Body of pancreas (tissue), 4 donors: Measurements from ENCODE around the gene ZBED6. TPM values are rescaled to one million over a fixed set of nuclear protein-coding genes. Genes with fewer than 3 reads are reported as not detected.

Experiments
- ATAC-seq: fragments of 150-250 bp; one replicate; pipeline ENCODE4 v1.9.1; 2016
- DNase-seq, 4 donors: peaks; one replicate each; pipeline ENCODE4 v3.0.0-alpha.2; 2019
- H3K27ac ChIP-seq, 4 donors: fragments of 200-600 bp; sonication (generic); 1 replicate in 3 of 4; 2 replicates in 1 of 4; pipeline versions ENCODE4 v1.5.1 to v1.6.1; 2016 to 2019; ENCODE audit warnings: mild to moderate bottlenecking in 1 of 4, mixed read lengths in 1 of 4, moderate library complexity in 1 of 4
- H3K27me3 ChIP-seq, 2 donors: fragments of 200-600 bp; sonication (generic); one replicate each; pipeline ENCODE4 v1.6.0; 2016; ENCODE audit warnings: mild to moderate bottlenecking in 1 of 2
- H3K36me3 ChIP-seq, 2 donors: fragments of 200-600 bp; sonication (generic); replicated peaks in 1 of 2; 2 replicates each; pipeline ENCODE4 v1.5.1; 2016; ENCODE audit warnings: low read depth in 2 of 2; ENCODE audit not compliant: insufficient read depth in 1 of 2
- H3K4me1 ChIP-seq: fragments of 200-600 bp; sonication (generic); one replicate; pipeline ENCODE4 v1.6.0; 2016
- H3K4me3 ChIP-seq, 2 donors: fragments of 200-600 bp; sonication (generic); 1 replicate in 1 of 2; 2 replicates in 1 of 2; pipeline ENCODE4 v1.5.1; 2016 to 2019
- H3K9me3 ChIP-seq, 3 donors: fragments of 200-600 bp; sonication (generic); 1 replicate in 2 of 3; 2 replicates in 1 of 3; pipeline ENCODE4 v1.5.1; 2016
- CTCF ChIP-seq, 7 experiments: fragments of 450-650 bp in 4 of 7; fragments of 200-600 bp in 3 of 7; sonication (generic) in 3 of 7; IDR thresholded peaks; one replicate each; pipeline ENCODE4 v1.5.1; 2016 to 2019; ENCODE audit warnings: antibody characterized with exemption in 7 of 7
- POLR2A ChIP-seq, 3 donors: fragments of 450-650 bp; IDR thresholded peaks; one replicate each; pipeline ENCODE4 v1.6.1; 2016; ENCODE audit warnings: antibody characterized with exemption in 3 of 3, mild to moderate bottlenecking in 2 of 3
- WGBS, 2 donors: methylation state at CpG; one replicate each; pipeline ENCODE4 v1.1.5; 2017; 5-methylcytosine and 5-hydroxymethylcytosine counted together
- intact Hi-C: fragments of 100-400 bp; cut with DNase I; formaldehyde crosslinking; loops from one replicate; pipeline ENCODE4 v1.15.1; 2023
- total RNA-seq, 2 donors: library from RNA; depleted of rRNA; stranded (reverse); fragments of >200 nt; gene quantifications; one replicate each; pipeline ENCODE4 v1.1.0, GENCODE V29; 2016

Gene ZBED6
- total RNA-seq, 2 donors from 2014 or later, result 7.8 to 20.8 TPM

DNA sequence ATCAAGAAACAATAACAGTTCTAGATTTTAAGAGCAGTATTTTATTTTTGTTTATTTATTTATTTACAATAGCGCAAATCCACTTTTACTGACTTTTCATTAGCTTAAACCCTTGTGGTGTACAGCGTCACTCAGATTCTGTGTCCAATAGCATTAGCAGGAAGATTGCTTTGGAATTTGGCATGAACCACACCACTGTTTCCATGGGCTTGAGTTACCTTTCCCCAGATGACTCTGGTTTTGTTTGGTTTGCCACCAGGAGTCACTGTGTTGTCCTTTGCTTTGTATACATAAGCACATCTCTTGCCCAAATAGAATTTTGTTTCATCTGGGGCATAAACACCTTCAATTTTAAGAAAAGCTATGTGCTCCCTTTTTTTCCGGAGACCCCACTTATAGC is 40.1 kb downstream of the ZBED6 start:
- no peak for DNase-seq
- H3K27ac ChIP-seq, result no peak overlapping the region
- H3K27me3 ChIP-seq, result no peaks in the 10 kb centered on the region
- ATAC-seq, result no peak
- no peak overlapping the region for H3K4me3 ChIP-seq
- H3K9me3 ChIP-seq, result no peaks in the 10 kb centered on the region
- 95 to 97% methylated on average over 3 of the region's 3 CpGs for WGBS, 2 donors
- H3K36me3 ChIP-seq, result peaks cover 8 to 39% of the 10 kb centered on the region in 2 donors
- intact Hi-C loops, result no loop called here
- H3K4me1 ChIP-seq, result no peaks in the 10 kb centered on the region
- no peak for TF ChIP-seq CTCF (IDR thresholded peaks at IDR 0.05)
- TF ChIP-seq POLR2A (IDR thresholded peaks at IDR 0.05), result no peak

- 47 to 51% methylated on average over 5 of the region's 5 CpGs for WGBS, 2 donors
- no peak for DNase-seq
Measured at GRCh38 chr1:203839081-203839480, 43.7 kb downstream of the ZBED6 start.

GRCh38 chr1:203840208-203840808 is 44.9 kb downstream of the ZBED6 start:
- ATAC-seq, result no peak
- H3K27ac ChIP-seq, result no peak overlapping the region
- H3K36me3 ChIP-seq, result peaks cover 8 to 27% of the 10 kb centered on the region in 2 donors
- no peaks in the 10 kb centered on the region for H3K9me3 ChIP-seq
- H3K27me3 ChIP-seq, result no peaks in the 10 kb centered on the region
- intact Hi-C loops, result no loop called here
- no peak for DNase-seq
- TF ChIP-seq POLR2A (IDR thresholded peaks at IDR 0.05), result no peak
- TF ChIP-seq CTCF (IDR thresholded peaks at IDR 0.05), result no peak
- H3K4me1 ChIP-seq, result no peaks in the 10 kb centered on the region
- 94 to 96% methylated on average over 4 of the region's 4 CpGs for WGBS, 2 donors
- no peak overlapping the region for H3K4me3 ChIP-seq

More at GRCh38 chr1:203839081-203839480, 43.7 kb downstream of the ZBED6 start:
- Histone ChIP-seq H3K4me3 (no peak overlapping the region), H3K27ac (peak overlapping the region in 1 of 4 donors; percentile 18), H3K4me1 (no peaks in the 10 kb centered on the region), H3K36me3 (peaks cover 8 to 33% of the 10 kb centered on the region in 2 donors), H3K27me3 (no peaks in the 10 kb centered on the region), H3K9me3 (no peaks in the 10 kb centered on the region)
- no peak for ATAC-seq
- intact Hi-C loops, result no loop called here
- no peak for TF ChIP-seq CTCF (IDR thresholded peaks at IDR 0.05)
- TF ChIP-seq POLR2A (IDR thresholded peaks at IDR 0.05), result no peak

GRCh38 chr1:203842559-203842876 is 47.1 kb downstream of the ZBED6 start:
- TF ChIP-seq CTCF (IDR thresholded peaks at IDR 0.05) (no peak), POLR2A (IDR thresholded peaks at IDR 0.05) (no peak)
- no peak overlapping the region for H3K4me3 ChIP-seq
- H3K27ac ChIP-seq, result no peak overlapping the region
- DNase-seq, result no peak
- intact Hi-C loops, result no loop called here
- WGBS, 2 donors, result 90 to 96% methylated on average over 2 of the region's 2 CpGs
- H3K4me1 ChIP-seq, result no peaks in the 10 kb centered on the region
- no peaks in the 10 kb centered on the region for H3K27me3 ChIP-seq
- no peak for ATAC-seq
- no peaks in the 10 kb centered on the region for H3K9me3 ChIP-seq
- H3K36me3 ChIP-seq, result peaks cover 9 to 24% of the 10 kb centered on the region in 2 donors

GRCh38 chr1:203843435-203843834 is 48.0 kb downstream of the ZBED6 start:
- H3K4me3 ChIP-seq, result no peak overlapping the region
- TF ChIP-seq CTCF (IDR thresholded peaks at IDR 0.05) (no peak), POLR2A (IDR thresholded peaks at IDR 0.05) (no peak)
- intact Hi-C loops, result no loop called here
- H3K27ac ChIP-seq, result no peak overlapping the region
- 82 to 93% methylated on average over 1 of the region's 1 CpG for WGBS, 2 donors
- H3K4me1 ChIP-seq, result no peaks in the 10 kb centered on the region
- H3K36me3 ChIP-seq, result peaks cover 14 to 31% of the 10 kb centered on the region in 2 donors
- no peak for DNase-seq
- H3K9me3 ChIP-seq, result no peaks in the 10 kb centered on the region
- ATAC-seq, result no peak
- H3K27me3 ChIP-seq, result no peaks in the 10 kb centered on the region
